Measurements from ENCODE around the gene RHPN2. TPM values are rescaled to one million over a fixed set of nuclear protein-coding genes. Genes with fewer than 3 reads are reported as not detected.

RHPN2 gene
- total RNA-seq, 1 donor from 2014 or later: 4.5 TPM

DNA sequence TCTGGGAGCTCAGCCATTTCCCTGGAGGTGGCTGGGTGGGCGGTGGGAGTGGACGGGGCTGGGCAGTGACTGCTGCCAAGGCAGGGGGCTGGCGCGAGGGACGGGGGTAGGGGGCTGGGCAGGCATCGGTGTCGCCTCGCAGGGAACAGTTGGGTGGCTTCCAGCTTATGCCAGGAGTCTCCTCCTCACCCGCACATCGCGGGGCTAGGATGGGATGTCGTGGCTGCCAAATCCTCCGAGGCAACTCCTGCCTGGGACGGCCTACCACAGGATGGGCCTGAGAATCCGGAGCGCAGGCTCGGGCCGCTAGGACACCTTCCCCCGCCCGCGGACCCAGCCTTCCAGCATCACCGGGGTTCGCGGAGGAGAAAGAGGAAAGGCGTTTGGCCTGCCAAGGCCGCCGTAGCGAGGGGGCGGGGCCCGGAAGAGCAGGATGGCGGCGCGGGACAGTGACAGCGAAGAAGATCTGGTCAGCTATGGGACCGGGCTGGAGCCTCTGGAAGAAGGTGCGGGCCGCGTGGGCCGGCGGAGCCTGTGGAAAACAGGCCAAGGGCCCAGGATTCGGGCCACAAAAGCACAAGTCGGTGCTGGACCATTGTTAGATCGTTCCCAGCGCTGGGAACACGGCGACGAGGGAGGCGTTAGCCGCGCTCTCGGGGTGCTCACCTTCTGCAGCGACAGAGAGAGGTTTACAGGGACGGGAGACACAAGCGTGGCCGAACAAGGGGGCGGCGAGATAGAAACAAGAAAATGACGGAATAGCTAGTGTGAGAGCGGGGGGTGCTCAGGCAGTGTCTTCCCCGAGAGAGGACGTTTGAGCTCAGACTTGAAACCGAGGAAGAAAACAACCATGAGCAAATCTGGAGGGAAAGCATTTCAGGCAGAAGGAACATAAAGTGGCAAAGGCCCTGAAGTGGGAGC, 16.3 kb upstream of the RHPN2 start, which contains the start of gene GPATCH1:
Gene GPATCH1 (plus strand): TSS at position 421 of the 921 bp plus-strand sequence. CDS start 13 bp downstream, at position 434.
- Mint-ChIP-seq H3K36me3 (ENCODE audit: low read depth, unreplicated experiment) (no peaks in the 10 kb centered on the region), H3K4me1 (ENCODE audit: unreplicated experiment) (peaks cover 10% of the 10 kb centered on the region), H3K27ac (ENCODE audit: unreplicated experiment) (peak within 1 kb of the TSS; percentile 33), H3K9me3 (ENCODE audit: unreplicated experiment) (no peaks in the 10 kb centered on the region), H3K4me3 (ENCODE audit: unreplicated experiment) (peak within 1 kb of the TSS; percentile 94), H3K27me3 (ENCODE audit: unreplicated experiment) (peaks cover 2% of the 10 kb centered on the region)
- TF ChIP-seq, protein P1, sequence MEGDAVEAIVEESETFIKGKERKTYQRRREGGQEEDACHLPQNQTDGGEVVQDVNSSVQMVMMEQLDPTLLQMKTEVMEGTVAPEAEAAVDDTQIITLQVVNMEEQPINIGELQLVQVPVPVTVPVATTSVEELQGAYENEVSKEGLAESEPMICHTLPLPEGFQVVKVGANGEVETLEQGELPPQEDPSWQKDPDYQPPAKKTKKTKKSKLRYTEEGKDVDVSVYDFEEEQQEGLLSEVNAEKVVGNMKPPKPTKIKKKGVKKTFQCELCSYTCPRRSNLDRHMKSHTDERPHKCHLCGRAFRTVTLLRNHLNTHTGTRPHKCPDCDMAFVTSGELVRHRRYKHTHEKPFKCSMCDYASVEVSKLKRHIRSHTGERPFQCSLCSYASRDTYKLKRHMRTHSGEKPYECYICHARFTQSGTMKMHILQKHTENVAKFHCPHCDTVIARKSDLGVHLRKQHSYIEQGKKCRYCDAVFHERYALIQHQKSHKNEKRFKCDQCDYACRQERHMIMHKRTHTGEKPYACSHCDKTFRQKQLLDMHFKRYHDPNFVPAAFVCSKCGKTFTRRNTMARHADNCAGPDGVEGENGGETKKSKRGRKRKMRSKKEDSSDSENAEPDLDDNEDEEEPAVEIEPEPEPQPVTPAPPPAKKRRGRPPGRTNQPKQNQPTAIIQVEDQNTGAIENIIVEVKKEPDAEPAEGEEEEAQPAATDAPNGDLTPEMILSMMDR (IDR thresholded peaks at IDR 0.05; ENCODE audit: unreplicated experiment): no peak
- DNase-seq (ENCODE audit: low spot score): peak; percentile 91

DNA sequence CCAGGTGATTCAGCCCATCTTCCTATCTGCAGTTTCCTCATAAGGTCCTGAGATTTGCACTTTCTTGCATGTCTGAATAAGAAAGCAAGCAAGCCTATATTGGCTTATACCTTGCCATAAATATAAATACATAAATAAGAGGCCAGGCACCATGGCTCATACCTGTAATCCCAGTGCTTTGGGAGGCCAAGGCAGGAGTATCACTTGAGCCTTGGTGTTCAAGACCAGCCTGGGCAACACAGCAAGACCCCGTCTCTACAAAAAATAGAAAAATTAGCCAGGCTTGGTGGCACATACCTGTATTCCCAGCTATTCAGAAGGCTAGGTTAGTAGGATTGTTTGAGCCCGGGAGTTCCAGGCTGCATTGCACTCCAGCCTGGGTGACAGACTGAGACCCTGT, 10.8 kb upstream of the RHPN2 start:
- Mint-ChIP-seq H3K4me1 (ENCODE audit: unreplicated experiment) (no peaks in the 10 kb centered on the region), H3K27ac (ENCODE audit: unreplicated experiment) (no peak overlapping the region), H3K4me3 (ENCODE audit: unreplicated experiment) (no peak overlapping the region), H3K27me3 (ENCODE audit: unreplicated experiment) (no peaks in the 10 kb centered on the region), H3K36me3 (ENCODE audit: low read depth, unreplicated experiment) (no peaks in the 10 kb centered on the region), H3K9me3 (ENCODE audit: unreplicated experiment) (no peaks in the 10 kb centered on the region)
- DNase-seq (ENCODE audit: low spot score): no peak
- TF ChIP-seq, protein P1 (IDR thresholded peaks at IDR 0.05; ENCODE audit: unreplicated experiment): no peak

DNA sequence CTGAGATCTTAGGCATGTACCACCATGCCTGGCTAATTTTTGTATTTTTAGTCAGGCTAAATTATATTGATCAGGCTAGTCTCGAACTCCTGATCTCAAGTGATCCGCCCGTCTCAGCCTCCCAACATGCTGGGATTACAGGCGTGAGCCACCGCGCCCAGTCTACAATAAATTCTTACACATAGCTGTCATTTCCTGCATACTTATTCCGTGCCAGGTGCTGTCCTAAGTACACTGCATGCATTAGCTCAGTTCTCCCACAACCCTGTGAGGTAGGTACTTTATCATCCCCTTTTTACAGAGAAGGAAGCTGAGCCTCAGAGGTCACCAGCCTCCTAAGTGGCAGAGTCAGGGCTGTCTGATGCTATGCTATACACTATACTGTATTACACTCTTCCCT, 7.2 kb upstream of the RHPN2 start:
- Mint-ChIP-seq H3K27ac (ENCODE audit: unreplicated experiment) (no peak overlapping the region), H3K4me1 (ENCODE audit: unreplicated experiment) (no peaks in the 10 kb centered on the region), H3K4me3 (ENCODE audit: unreplicated experiment) (no peak overlapping the region), H3K27me3 (ENCODE audit: unreplicated experiment) (no peaks in the 10 kb centered on the region), H3K9me3 (ENCODE audit: unreplicated experiment) (no peaks in the 10 kb centered on the region), H3K36me3 (ENCODE audit: low read depth, unreplicated experiment) (no peaks in the 10 kb centered on the region)
- no peak for DNase-seq (ENCODE audit: low spot score)
- TF ChIP-seq, protein P1 (IDR thresholded peaks at IDR 0.05; ENCODE audit: unreplicated experiment): no peak

DNA sequence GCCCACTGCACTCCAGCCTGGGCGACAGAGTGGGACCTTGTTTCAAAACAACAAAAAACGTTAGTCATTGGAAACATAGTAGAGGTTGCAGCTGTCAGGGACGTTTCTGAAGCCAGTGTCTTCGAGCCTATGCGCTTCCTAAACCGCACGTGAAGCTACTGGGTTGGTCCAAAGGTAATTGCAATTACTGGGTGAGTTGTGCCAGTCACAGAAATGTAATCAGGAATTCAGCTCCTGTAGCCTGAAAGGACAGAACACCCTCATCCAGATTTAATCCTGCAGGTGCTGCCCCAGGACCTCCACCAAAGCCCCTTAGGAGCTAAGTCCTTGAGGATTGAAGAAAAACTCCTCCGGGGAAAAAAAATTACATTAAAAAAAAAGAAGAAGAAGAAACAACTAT, 2.4 kb upstream of the RHPN2 start:
- TF ChIP-seq, protein P1 (IDR thresholded peaks at IDR 0.05; ENCODE audit: unreplicated experiment): no peak
- no peak for DNase-seq (ENCODE audit: low spot score)
- Mint-ChIP-seq H3K9me3 (ENCODE audit: unreplicated experiment) (no peaks in the 10 kb centered on the region), H3K36me3 (ENCODE audit: low read depth, unreplicated experiment) (no peaks in the 10 kb centered on the region), H3K27ac (ENCODE audit: unreplicated experiment) (no peak overlapping the region), H3K27me3 (ENCODE audit: unreplicated experiment) (peaks cover 3% of the 10 kb centered on the region), H3K4me1 (ENCODE audit: unreplicated experiment) (no peaks in the 10 kb centered on the region), H3K4me3 (ENCODE audit: unreplicated experiment) (no peak overlapping the region)

DNA sequence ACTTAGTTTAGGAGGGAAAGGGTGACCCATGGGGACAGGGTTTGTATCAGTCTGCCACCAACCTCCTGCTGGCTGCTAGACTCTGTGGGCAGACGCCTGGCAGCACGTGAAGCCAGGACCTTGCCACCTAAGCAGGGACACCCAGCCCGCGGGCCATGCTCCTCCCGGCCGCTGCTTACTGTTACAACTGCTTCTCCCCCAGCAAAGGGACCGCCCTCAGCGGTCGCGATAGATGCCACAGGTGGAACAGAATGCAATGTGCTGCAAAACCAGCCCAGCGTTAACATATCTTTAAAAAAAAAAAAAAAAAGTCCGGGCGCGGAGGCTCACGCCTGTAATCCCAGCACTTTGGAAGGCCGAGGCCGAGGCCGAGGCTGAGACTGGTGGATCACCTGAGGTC, 1.9 kb upstream of the RHPN2 start:
- no peaks in the 10 kb centered on the region for H3K9me3 Mint-ChIP-seq (ENCODE audit: unreplicated experiment)
- no peak overlapping the region for H3K27ac Mint-ChIP-seq (ENCODE audit: unreplicated experiment)
- no peak for DNase-seq (ENCODE audit: low spot score)
- TF ChIP-seq, protein P1 (IDR thresholded peaks at IDR 0.05; ENCODE audit: unreplicated experiment): no peak
- no peaks in the 10 kb centered on the region for H3K4me1 Mint-ChIP-seq (ENCODE audit: unreplicated experiment)
- peaks cover 3% of the 10 kb centered on the region for H3K27me3 Mint-ChIP-seq (ENCODE audit: unreplicated experiment)
- H3K36me3 Mint-ChIP-seq (ENCODE audit: low read depth, unreplicated experiment): no peaks in the 10 kb centered on the region
- peak overlapping the region; percentile 47 for H3K4me3 Mint-ChIP-seq (ENCODE audit: unreplicated experiment)
